ENCODE results near the gene ACOT12.

GRCh38 chr5:81420039-81420667 is 26.2 kb upstream of the ACOT12 start:
- TF ChIP-seq POLR2AphosphoS5 (IDR thresholded peaks at IDR 0.05; ENCODE audit: low read depth) (no peak), ZNF114 (CRISPR knock-in tag; IDR thresholded peaks at IDR 0.05) (no peak), JUNB (IDR thresholded peaks at IDR 0.05; ENCODE audit: unreplicated experiment) (no peak), EZH2 (IDR thresholded peaks at IDR 0.05; ENCODE audit: low read depth, unreplicated experiment) (no peak), CREB1 (CRISPR knock-in tag; IDR thresholded peaks at IDR 0.05; ENCODE audit: low read depth) (no peak)
- TF ChIP-seq, protein P1, sequence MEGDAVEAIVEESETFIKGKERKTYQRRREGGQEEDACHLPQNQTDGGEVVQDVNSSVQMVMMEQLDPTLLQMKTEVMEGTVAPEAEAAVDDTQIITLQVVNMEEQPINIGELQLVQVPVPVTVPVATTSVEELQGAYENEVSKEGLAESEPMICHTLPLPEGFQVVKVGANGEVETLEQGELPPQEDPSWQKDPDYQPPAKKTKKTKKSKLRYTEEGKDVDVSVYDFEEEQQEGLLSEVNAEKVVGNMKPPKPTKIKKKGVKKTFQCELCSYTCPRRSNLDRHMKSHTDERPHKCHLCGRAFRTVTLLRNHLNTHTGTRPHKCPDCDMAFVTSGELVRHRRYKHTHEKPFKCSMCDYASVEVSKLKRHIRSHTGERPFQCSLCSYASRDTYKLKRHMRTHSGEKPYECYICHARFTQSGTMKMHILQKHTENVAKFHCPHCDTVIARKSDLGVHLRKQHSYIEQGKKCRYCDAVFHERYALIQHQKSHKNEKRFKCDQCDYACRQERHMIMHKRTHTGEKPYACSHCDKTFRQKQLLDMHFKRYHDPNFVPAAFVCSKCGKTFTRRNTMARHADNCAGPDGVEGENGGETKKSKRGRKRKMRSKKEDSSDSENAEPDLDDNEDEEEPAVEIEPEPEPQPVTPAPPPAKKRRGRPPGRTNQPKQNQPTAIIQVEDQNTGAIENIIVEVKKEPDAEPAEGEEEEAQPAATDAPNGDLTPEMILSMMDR (conservative IDR thresholded peaks at IDR 0.05; ENCODE audit: low read depth in 2 of 2) = no peak
- TF ChIP-seq, protein P2, sequence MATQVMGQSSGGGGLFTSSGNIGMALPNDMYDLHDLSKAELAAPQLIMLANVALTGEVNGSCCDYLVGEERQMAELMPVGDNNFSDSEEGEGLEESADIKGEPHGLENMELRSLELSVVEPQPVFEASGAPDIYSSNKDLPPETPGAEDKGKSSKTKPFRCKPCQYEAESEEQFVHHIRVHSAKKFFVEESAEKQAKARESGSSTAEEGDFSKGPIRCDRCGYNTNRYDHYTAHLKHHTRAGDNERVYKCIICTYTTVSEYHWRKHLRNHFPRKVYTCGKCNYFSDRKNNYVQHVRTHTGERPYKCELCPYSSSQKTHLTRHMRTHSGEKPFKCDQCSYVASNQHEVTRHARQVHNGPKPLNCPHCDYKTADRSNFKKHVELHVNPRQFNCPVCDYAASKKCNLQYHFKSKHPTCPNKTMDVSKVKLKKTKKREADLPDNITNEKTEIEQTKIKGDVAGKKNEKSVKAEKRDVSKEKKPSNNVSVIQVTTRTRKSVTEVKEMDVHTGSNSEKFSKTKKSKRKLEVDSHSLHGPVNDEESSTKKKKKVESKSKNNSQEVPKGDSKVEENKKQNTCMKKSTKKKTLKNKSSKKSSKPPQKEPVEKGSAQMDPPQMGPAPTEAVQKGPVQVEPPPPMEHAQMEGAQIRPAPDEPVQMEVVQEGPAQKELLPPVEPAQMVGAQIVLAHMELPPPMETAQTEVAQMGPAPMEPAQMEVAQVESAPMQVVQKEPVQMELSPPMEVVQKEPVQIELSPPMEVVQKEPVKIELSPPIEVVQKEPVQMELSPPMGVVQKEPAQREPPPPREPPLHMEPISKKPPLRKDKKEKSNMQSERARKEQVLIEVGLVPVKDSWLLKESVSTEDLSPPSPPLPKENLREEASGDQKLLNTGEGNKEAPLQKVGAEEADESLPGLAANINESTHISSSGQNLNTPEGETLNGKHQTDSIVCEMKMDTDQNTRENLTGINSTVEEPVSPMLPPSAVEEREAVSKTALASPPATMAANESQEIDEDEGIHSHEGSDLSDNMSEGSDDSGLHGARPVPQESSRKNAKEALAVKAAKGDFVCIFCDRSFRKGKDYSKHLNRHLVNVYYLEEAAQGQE (IDR thresholded peaks at IDR 0.05; ENCODE audit: unreplicated experiment) = no peak

All from GM23338 (cell line).